Esophagus muscularis mucosa (tissue), 4 donors: ENCODE results near the gene KAT7. TPM values are rescaled to one million over a fixed set of nuclear protein-coding genes. Genes with fewer than 3 reads are reported as not detected.

Experiments
- DNase-seq: peaks from one replicate; pipeline ENCODE4 v3.0.0-alpha.2; 2017; ENCODE audit errors: extremely low spot score
- H3K27ac ChIP-seq, 4 donors: fragments of 200-600 bp; sonication (generic); replicated peaks in 1 of 4; 1 replicate in 3 of 4; 2 replicates in 1 of 4; pipeline ENCODE4 v1.5.1; 2016 to 2019; ENCODE audit warnings: mild to moderate bottlenecking in 1 of 4
- H3K27me3 ChIP-seq, 4 donors: fragments of 200-600 bp; sonication (generic); one replicate each; pipeline versions ENCODE4 v1.5.1 to v1.6.0; 2016 to 2019
- H3K36me3 ChIP-seq, 4 donors: fragments of 200-600 bp; sonication (generic); one replicate each; pipeline ENCODE4 v1.5.1; 2016 to 2019
- H3K4me1 ChIP-seq, 4 donors: fragments of 200-600 bp; sonication (generic); one replicate each; pipeline ENCODE4 v1.5.1; 2016 to 2019
- H3K4me3 ChIP-seq, 4 donors: fragments of 200-600 bp; sonication (generic); 1 replicate in 2 of 4; 2 replicates in 2 of 4; pipeline ENCODE4 v1.5.1; 2016 to 2019; ENCODE audit warnings: mild to moderate bottlenecking in 4 of 4, moderate library complexity in 1 of 4
- H3K9me3 ChIP-seq, 4 donors: fragments of 200-600 bp; sonication (generic); 1 replicate in 3 of 4; 2 replicates in 1 of 4; pipeline ENCODE4 v1.5.1; 2016 to 2019
- CTCF ChIP-seq, 3 experiments: fragments of 200-600 bp in 2 of 3; fragments of 450-650 bp in 1 of 3; sonication (generic) in 2 of 3; IDR thresholded peaks; one replicate each; pipeline ENCODE4 v1.5.1; 2017 to 2019; ENCODE audit warnings: antibody characterized with exemption in 3 of 3, mild to moderate bottlenecking in 2 of 3, moderate library complexity in 1 of 3
- EP300 ChIP-seq: sonication (generic); formaldehyde crosslinking; IDR thresholded peaks from one replicate; pipeline ENCODE4 v1.6.1; 2017; ENCODE audit warnings: antibody characterized with exemption
- POLR2A ChIP-seq: fragments of 450-650 bp; IDR thresholded peaks from one replicate; pipeline ENCODE4 v1.6.1; 2017; ENCODE audit warnings: antibody characterized with exemption, moderate library complexity, mild to moderate bottlenecking, low read depth
- POLR2AphosphoS5 ChIP-seq, 2 donors: sonication (generic); formaldehyde crosslinking; IDR thresholded peaks; one replicate each; pipeline ENCODE4 v1.6.1; 2017; ENCODE audit warnings: antibody characterized with exemption in 2 of 2
- WGBS: methylation state at CpG from one replicate; pipeline ENCODE4 v1.1.5; 2018; 5-methylcytosine and 5-hydroxymethylcytosine counted together
- intact Hi-C: fragments of 100-400 bp; cut with DNase I; formaldehyde crosslinking; loops from one replicate; pipeline ENCODE4 v1.15.1; 2023
- total RNA-seq, 4 donors: library from RNA; depleted of rRNA; stranded (reverse); fragments of >200 nt; gene quantifications; one replicate each; pipeline versions ENCODE4 v1.1.0 to v1.2.1, GENCODE V29; 2016

The KAT7 gene
- total RNA-seq, 4 donors from 2014 or later = 29.5 to 48.1 (median 43.4) TPM

- intact Hi-C loops = no loop called here
- no peak for DNase-seq
- WGBS = 85% methylated on average over 3 of the region's 3 CpGs
- TF ChIP-seq POLR2A = no peak
- TF ChIP-seq POLR2AphosphoS5 (IDR thresholded peaks at IDR 0.05) = no peak
- no peak for TF ChIP-seq EP300
- no peak for TF ChIP-seq CTCF (IDR thresholded peaks at IDR 0.05)
- peaks cover 0 to 16% (median 6%) of the 10 kb centered on the region in 4 donors for H3K36me3 ChIP-seq
- H3K4me3 ChIP-seq = no peak overlapping the region
- H3K4me1 ChIP-seq = peaks cover 26 to 62% (median 42%) of the 10 kb centered on the region in 4 donors
- no peak overlapping the region for H3K27ac ChIP-seq
- H3K27me3 ChIP-seq = no peaks in the 10 kb centered on the region
- H3K9me3 ChIP-seq = no peaks in the 10 kb centered on the region
Measured at GRCh38 chr17:49842371-49842770, 53.9 kb downstream of the KAT7 start.

GRCh38 chr17:49842846-49843245 lies 54.4 kb downstream of the KAT7 start:
- Histone ChIP-seq H3K4me1 (peaks cover 26 to 62% (median 43%) of the 10 kb centered on the region in 4 donors), H3K9me3 (no peaks in the 10 kb centered on the region), H3K27ac (no peak overlapping the region), H3K4me3 (no peak overlapping the region), H3K36me3 (peaks cover 0 to 13% (median 5%) of the 10 kb centered on the region in 4 donors), H3K27me3 (no peaks in the 10 kb centered on the region)
- intact Hi-C loops = no loop called here
- no peak for TF ChIP-seq CTCF (IDR thresholded peaks at IDR 0.05)
- no peak for TF ChIP-seq POLR2A
- 56% methylated on average over 6 of the region's 6 CpGs for WGBS
- DNase-seq = no peak

GRCh38 chr17:49843774-49844350 lies 55.4 kb downstream of the KAT7 start:
- 91% methylated on average over 6 of the region's 6 CpGs for WGBS
- no peaks in the 10 kb centered on the region for H3K9me3 ChIP-seq
- H3K27ac ChIP-seq = no peak overlapping the region
- TF ChIP-seq POLR2A (no peak), CTCF (IDR thresholded peaks at IDR 0.05) (peak in 2 of 3 experiments; percentile 4 to 26)
- peaks cover 0 to 4% (median under 1%) of the 10 kb centered on the region in 4 donors for H3K36me3 ChIP-seq
- intact Hi-C loops = no loop called here
- no peaks in the 10 kb centered on the region for H3K27me3 ChIP-seq
- peaks cover 26 to 63% (median 44%) of the 10 kb centered on the region in 4 donors for H3K4me1 ChIP-seq
- no peak for DNase-seq
- H3K4me3 ChIP-seq = no peak overlapping the region

GRCh38 chr17:49845321-49845720 lies 56.8 kb downstream of the KAT7 start:
- peaks cover 0 to 4% (median 0%) of the 10 kb centered on the region in 4 donors for H3K36me3 ChIP-seq
- TF ChIP-seq POLR2AphosphoS5 (IDR thresholded peaks at IDR 0.05) = peak; percentile 53 to 62
- no peak for TF ChIP-seq CTCF (IDR thresholded peaks at IDR 0.05)
- no peak for TF ChIP-seq POLR2A
- TF ChIP-seq EP300 = no peak
- no peaks in the 10 kb centered on the region for H3K27me3 ChIP-seq
- H3K9me3 ChIP-seq = no peaks in the 10 kb centered on the region
- DNase-seq = no peak
- peak overlapping the region; percentile 51 to 68 (median 64) for H3K27ac ChIP-seq
- intact Hi-C loops = loop anchor here (5.0 kb wide), 1 partner anchor 273 kb away; no protein-coding TSS in a partner anchor
- no peak overlapping the region for H3K4me3 ChIP-seq
- WGBS = 27% methylated on average over 2 of the region's 3 CpGs
- H3K4me1 ChIP-seq = peaks cover 22 to 61% (median 45%) of the 10 kb centered on the region in 4 donors
